Caki2 (cell line): ENCODE data around the gene ADCY4. TPM values are rescaled to one million over a fixed set of nuclear protein-coding genes. Genes with fewer than 3 reads are reported as not detected.
A peak's percentile ranks its signal among the peaks of the same experiment; 100 is the strongest.

ENCODE experiments used
- DNase-seq: peaks from one replicate; pipeline ENCODE4 v3.0.0-alpha.2; 2015; ENCODE audit warnings: low read depth
- in situ Hi-C: cut with HindIII; loops from 2 replicates; pipeline ENCODE4 v1.10.0; 2016; ENCODE audit warnings: low sequenced_read_pairs, low pct_unique_long_range_greater_than_20kb, mixed read lengths
- total RNA-seq: library from RNA; depleted of rRNA; stranded (reverse); fragments of >200 nt; shearing (Covaris generic); gene quantifications from 2 replicates; pipeline ENCODE4 v1.2.3, GENCODE V29; 2014; ENCODE audit warnings: low replicate concordance; rRNA removed

The ADCY4 gene
- total RNA-seq, 1 experiment from 2014 or later: not detected

- in situ Hi-C loops: no loop called here
- DNase-seq: peak; percentile 63
These were observed 64.2 kb downstream of the ADCY4 start for GRCh38 chr14:24270537-24271133.

- DNase-seq: no peak
- in situ Hi-C loops: no loop called here
These were observed 64.8 kb downstream of the ADCY4 start for GRCh38 chr14:24269910-24270536.

- in situ Hi-C loops: no loop called here
- DNase-seq: no peak
These were observed 65.5 kb downstream of the ADCY4 start for GRCh38 chr14:24269368-24269767.

Other genes starting within 250 kb of the ADCY4 start
- gene PCK2, start 240.8 kb downstream of the ADCY4 start, total RNA-seq: 19.5 and 54.7 TPM in 2 replicates
- gene DCAF11, start 220.3 kb downstream of the ADCY4 start, total RNA-seq: 47.4 and 117 TPM in 2 replicates
- 1.8 TPM in 1 of 2 replicates, not detected in the other for gene NRL, start 220.1 kb downstream of the ADCY4 start, total RNA-seq
- gene FITM1, start 204.4 kb downstream of the ADCY4 start, total RNA-seq: not detected in 2 replicates
- gene PSME1, start 198.9 kb downstream of the ADCY4 start, total RNA-seq: 77.8 and 123 TPM in 2 replicates
- 12.8 and 23.0 TPM in 2 replicates for gene EMC9, start 193.5 kb downstream of the ADCY4 start, total RNA-seq
- 191 and 202 TPM in 2 replicates for gene PSME2, start 188.5 kb downstream of the ADCY4 start, total RNA-seq
- 46.1 and 48.9 TPM in 2 replicates for gene RNF31, start 187.6 kb downstream of the ADCY4 start, total RNA-seq
- gene IRF9, start 173.8 kb downstream of the ADCY4 start, total RNA-seq: 29.9 and 36.1 TPM in 2 replicates
- gene REC8, start 163.0 kb downstream of the ADCY4 start, total RNA-seq: not detected in 2 replicates
- gene IPO4, start 146.3 kb downstream of the ADCY4 start, total RNA-seq: 25.7 and 32.7 TPM in 2 replicates
- 50.9 and 57.1 TPM in 2 replicates for gene TM9SF1, start 139.6 kb downstream of the ADCY4 start, total RNA-seq
- not detected in 2 replicates for gene TSSK4, start 129.4 kb downstream of the ADCY4 start, total RNA-seq
- 23.3 and 52.2 TPM in 2 replicates for gene CHMP4A, start 121.6 kb downstream of the ADCY4 start, total RNA-seq
- gene MDP1, start 119.0 kb downstream of the ADCY4 start, total RNA-seq: 19.8 and 23.5 TPM in 2 replicates
- gene NEDD8, start 102.7 kb downstream of the ADCY4 start, total RNA-seq: 129 and 160 TPM in 2 replicates
- gene GMPR2, start 102.1 kb downstream of the ADCY4 start, total RNA-seq: 57.8 and 93.4 TPM in 2 replicates
- 27.7 and 38.3 TPM in 2 replicates for gene TINF2, start 92.4 kb downstream of the ADCY4 start, total RNA-seq
- gene TGM1, start 71.9 kb downstream of the ADCY4 start, total RNA-seq: 0.44 TPM in 1 of 2 replicates, not detected in the other
- 10.3 and 12.9 TPM in 2 replicates for gene RABGGTA, start 63.5 kb downstream of the ADCY4 start, total RNA-seq
- 5.3 and 9.2 TPM in 2 replicates for gene DHRS1, start 35.3 kb downstream of the ADCY4 start, total RNA-seq
- 8.8 and 13.8 TPM in 2 replicates for gene NOP9, start 35.2 kb downstream of the ADCY4 start, total RNA-seq
- 1.0 and 6.8 TPM in 2 replicates for gene CIDEB, start 27.1 kb downstream of the ADCY4 start, total RNA-seq
- 0.98 TPM in 1 of 2 replicates, not detected in the other for gene LTB4R2, start 24.9 kb downstream of the ADCY4 start, total RNA-seq
- gene LTB4R, start 23.6 kb downstream of the ADCY4 start, total RNA-seq: 0.12 and 2.7 TPM in 2 replicates
- gene RIPK3, start 4.9 kb upstream of the ADCY4 start, total RNA-seq: not detected in 2 replicates
- not detected in 2 replicates for gene NFATC4, start 33.1 kb upstream of the ADCY4 start, total RNA-seq
- gene NYNRIN, start 63.9 kb upstream of the ADCY4 start, total RNA-seq: 0.03 TPM in 1 of 2 replicates, not detected in the other
- 0.81 and 2.2 TPM in 2 replicates for gene CBLN3, start 94.6 kb upstream of the ADCY4 start, total RNA-seq
- gene KHNYN, start 94.9 kb upstream of the ADCY4 start, total RNA-seq: 25.4 and 31.1 TPM in 2 replicates
- 17.2 and 31.0 TPM in 2 replicates for gene SDR39U1, start 107.7 kb upstream of the ADCY4 start, total RNA-seq
- gene CMA1, start 173.2 kb upstream of the ADCY4 start, total RNA-seq: not detected in 2 replicates
- gene CTSG, start 241.2 kb upstream of the ADCY4 start, total RNA-seq: not detected in 2 replicates